GM19463 (cell line): ENCODE data around the gene NCOA7.
"Not testable (repeated sequence)": the region's sequence is repeated elsewhere in the genome, so short reads cannot be mapped to it uniquely, and the experiment has no call there.

Experiments used
- ATAC-seq: cut with Tn5 transposase; IDR thresholded peaks from one replicate; pipeline ENCODE4 v1.9.1; 2021; ENCODE audit warnings: mild to moderate bottlenecking, moderate library complexity; ENCODE audit not compliant: unreplicated experiment

The NCOA7 gene

DNA sequence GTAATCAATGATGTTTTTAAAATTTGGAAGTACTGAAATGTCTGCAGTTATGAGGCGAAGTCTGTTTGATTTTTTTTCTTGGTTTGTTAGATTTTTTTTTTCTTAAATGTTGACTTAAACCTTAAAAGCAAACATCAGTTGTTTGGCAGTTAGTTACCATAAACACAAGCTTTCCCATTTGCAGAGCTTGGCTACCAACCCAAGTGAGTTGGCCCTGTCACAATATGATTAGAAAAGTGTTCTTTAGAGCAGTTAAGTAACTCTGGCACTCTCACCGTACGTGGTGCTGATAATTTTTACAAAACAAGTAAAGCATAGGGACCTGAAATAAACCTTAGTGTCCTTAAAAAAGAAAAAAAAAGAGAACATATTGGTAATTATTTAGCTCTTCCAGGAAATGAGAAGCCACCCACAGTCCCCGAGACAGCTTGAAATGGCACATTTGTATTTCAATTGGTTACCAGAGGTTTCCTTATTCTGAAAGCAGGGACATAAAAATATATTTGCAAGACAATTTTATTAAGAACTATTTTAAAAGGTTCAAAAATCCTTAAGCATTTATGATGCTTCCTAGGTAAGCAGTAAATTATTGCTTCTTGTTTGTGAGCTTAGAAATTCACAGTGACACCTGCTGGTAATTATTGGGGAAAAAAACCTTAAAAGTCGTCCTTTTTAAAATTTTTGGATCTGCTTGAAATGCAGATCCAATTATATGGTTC, 37.4 kb upstream of the NCOA7 start:
- ATAC-seq: no peak

DNA sequence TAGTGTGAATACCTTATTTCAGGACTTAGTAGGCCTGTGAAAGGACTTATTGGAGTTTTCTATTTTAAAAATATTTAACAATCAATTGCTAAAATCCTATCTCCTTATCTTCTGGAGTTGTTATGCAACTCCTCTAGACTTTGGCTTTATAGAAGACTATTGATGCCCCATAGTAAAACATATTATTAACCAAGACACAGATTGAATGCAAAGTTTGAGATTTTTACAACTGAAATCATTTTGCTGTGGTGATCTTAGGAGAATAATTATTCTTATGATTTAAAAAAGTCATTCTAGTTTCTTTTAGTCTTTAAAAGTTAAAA, 36.9 kb upstream of the NCOA7 start:
- no peak for ATAC-seq

DNA sequence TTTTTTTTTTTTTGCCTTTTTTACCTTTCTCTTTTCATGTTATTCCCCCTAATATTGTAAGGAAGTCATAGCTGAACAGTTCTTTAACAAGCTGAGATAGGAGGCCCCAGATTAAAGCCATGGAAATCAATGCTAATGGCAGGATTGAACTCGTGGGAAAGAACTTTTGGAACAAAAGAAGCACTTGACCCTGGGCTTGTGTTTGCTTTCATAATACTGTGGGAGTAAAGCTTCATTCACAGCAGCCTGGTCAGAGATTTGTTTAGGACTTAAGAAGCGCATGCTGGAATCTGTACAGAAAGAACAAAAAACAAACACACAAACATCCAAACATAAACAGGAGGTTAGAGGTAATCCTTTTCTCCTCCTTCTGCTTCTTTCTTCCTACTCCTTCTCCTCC, 36.2 kb upstream of the NCOA7 start:
- no peak for ATAC-seq

DNA sequence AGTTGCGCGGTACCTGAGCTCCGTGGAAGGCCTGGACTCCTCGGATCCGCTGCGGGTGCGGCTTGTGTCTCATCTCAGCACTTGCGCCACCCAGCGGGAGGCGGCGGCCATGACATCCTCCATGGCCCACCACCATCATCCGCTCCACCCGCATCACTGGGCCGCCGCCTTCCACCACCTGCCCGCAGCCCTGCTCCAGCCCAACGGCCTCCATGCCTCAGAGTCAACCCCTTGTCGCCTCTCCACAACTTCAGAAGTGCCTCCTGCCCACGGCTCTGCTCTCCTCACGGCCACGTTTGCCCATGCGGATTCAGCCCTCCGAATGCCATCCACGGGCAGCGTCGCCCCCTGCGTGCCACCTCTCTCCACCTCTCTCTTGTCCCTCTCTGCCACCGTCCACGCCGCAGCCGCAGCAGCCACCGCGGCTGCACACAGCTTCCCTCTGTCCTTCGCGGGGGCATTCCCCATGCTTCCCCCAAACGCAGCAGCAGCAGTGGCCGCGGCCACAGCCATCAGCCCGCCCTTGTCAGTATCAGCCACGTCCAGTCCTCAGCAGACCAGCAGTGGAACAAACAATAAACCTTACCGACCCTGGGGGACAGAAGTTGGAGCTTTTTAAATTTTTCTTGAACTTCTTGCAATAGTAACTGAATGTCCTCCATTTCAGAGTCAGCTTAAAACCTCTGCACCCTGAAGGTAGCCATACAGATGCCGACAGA, 31.4 kb upstream of the NCOA7 start:
- peak; percentile 79 for ATAC-seq

DNA sequence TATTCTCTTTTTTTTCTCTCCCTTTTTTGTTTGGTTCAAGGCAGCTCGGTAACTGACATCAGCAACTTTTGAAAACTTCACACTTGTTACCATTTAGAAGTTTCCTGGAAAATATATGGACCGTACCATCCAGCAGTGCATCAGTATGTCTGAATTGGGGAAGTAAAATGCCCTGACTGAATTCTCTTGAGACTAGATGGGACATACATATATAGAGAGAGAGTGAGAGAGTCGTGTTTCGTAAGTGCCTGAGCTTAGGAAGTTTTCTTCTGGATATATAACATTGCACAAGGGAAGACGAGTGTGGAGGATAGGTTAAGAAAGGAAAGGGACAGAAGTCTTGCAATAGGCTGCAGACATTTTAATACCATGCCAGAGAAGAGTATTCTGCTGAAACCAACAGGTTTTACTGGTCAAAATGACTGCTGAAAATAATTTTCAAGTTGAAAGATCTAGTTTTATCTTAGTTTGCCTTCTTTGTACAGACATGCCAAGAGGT, 30.8 kb upstream of the NCOA7 start:
- no peak for ATAC-seq

DNA sequence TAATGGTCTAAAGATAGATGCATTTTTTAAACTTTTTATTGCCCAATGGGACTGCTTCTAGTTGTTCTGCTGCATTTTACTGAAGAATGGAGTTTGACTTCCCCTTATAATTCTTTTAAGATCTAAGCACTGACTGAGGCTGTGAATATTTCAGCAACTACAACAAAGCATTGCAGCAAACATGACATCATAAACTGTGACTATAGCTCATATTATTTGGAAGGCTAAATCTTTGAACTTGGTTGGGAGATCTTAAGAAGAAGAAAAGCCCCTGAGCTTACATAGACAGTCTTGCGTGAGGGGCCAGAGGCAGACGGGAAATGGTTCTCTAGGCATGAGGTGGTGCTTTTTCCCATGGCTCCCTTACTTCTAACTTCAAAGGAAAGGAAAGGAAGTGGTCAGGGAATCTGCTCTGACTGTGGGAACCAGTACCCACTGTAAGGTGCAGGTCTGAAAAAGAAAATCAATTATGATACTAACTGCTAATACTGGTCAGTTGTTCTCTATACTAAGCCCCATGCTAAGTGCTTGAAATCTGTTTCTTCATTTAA, 26.6 kb upstream of the NCOA7 start:
- ATAC-seq: no peak

DNA sequence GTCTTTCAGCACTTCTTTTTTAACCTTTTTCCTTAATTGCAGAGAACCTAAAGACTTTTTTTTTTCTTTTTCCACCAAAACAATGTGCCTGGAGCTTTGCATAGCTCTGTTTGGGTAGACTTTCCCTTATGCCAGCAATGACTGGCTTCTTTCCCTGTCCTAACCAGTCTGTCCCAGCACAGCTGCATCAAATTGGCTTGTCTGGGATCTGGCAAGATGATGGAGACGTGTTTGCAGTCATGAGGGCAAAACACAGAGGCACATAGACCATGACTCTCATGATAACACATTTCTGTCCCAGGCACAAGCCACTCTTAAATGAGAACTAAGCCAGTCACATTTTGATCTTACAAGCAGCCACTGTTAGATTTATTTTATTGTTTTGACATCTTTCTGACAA, 24.8 kb upstream of the NCOA7 start:
- ATAC-seq: no peak

DNA sequence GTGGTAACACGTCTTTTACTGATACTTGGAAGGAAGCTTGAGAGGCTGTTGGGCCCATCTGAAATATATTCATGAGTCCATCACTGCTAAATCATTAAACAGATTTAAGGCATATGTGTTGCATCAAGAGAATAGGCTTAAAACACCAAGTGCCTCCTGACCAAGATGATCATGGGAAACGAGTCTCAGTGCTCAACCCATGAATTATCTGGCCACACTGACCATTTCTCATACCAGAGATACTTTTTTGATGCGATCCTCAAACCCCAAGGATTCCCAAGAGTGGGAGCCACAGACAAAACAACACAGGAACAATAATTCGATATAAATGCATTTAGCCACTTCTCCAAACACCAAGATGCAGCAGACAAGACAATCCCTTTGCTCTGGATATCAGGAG, 24.1 kb upstream of the NCOA7 start:
- ATAC-seq: no peak

DNA sequence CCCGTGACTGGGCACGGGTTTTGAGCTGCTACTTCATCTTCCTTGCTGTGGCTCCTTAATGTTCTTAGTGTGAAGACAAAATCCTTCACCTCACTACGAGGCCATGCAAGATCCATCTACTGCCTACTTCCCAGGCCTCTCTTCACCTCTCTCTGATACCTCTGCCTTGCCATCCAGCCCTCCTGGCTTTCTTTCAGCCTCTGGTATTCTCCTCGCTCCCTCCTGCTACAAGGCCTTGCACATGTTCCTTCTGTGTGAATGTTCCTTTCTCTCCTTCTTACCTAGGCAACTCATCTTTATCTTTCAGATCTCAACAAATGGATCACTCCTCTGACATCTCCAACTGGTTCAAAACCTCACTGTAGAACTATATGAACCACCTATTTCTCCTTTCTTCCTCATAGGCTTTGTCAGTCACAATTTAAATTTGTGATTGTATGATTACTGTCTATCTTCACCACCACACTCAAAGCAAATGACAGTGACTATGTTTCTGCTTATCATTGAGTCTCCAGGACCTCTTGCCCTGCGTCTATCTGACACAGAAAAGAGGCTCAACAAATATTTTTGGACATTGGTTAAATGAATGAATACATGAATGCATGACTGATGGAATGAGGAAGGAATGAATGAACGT, 21.5 kb upstream of the NCOA7 start:
- no peak for ATAC-seq

DNA sequence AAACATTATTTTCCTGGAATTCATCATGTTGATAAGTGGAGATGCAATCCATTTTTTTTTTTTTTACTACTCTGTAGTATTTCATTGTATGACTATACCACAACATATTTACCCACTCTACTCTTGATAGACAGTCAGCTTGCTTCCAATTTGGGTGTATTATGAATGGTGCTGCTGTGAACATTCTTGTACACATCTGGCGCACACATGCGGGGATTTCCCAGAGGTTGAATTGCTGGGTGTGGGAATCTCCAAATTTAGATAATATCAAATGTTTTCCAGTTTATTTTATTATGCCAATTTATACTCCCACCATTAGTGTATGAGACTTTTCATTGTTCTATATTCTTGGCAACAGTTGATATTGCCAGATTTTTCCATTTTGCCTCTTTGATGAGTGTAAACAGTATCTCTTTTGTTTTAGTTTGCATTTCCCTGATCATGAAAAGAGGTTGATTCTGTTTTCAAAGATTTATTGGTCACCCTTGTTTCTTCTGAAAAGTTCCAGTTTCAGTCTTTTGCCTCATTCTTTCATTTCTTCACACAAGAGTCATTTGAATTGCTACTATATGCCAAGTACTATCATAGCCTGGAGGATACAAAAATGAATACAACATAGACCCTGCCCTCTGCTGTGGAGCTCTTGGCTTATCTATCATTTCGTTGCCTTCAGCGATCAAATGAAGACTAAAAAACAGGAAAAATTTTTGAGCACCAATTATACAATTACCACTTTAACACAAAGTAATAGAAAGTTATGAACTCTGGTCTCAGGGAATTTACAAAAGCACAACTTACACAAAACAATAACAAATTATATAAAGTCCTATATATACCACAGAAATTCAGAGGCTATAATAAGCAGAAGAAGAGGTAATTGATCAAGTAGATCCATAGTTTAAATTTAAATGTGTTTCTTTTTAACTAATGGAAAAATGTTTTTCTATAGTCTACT, 17.1 kb upstream of the NCOA7 start:
- peak; percentile 40 for ATAC-seq

DNA sequence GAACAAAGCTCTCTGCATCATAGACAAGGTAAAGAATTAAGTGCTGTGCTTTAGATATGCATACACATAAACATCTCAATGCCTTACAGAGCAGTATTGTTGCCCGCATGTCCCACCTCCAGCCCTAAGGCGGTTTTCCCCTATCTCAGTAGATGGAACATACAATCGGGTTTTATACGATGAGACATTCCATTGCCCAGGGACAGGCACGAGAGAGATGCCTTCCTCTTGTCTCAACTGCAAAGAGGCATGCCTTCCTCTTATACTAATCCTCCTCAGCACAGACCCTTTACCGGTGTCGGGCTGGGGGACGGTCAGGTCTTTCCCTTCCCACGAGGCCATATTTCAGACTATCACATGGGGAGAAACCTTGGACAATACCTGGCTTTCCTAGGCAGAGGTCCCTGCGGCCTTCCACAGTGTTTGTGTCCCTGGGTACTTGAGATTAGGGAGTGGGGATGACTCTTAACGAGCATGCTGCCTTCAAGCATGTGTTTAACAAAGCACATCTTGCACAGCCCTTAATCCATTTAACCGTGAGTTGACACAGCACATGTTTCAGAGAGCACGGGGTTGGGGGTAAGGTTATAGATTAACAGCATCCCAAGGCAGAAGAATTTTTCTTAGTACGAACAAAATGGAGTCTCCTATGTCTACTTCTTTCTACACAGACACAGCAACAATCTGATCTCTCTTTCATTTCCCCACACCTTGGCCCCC, 14.5 kb upstream of the NCOA7 start:
- not testable (repeated sequence) for ATAC-seq

DNA sequence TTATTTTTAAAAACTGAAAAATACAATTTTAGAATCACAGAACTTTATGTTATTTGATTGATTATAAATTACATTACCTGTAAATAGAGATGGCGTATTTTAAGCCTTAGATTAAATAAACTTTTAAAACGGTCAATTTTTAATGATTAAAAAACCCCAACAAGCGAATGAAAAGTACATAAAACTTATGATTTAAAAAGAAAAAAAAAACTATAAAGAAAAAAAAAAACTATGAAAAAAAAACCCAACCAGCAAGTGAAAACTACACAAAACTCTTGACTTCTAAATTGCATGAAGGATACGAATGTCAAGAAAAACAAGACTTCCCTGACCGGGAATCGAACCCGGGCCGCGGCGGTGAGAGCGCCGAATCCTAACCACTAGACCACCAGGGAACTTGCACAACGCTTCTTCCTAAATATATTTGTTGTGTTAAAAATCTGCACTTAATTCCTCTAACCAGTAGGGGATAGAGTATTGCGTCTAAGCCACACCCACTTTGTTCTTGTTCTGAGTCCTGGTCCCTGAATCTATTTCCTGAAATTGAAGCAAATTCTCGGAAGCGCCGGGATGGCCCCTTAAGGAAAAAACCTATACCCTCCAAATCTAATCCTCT, 10.7 kb upstream of the NCOA7 start:
- peak; percentile 75 for ATAC-seq

DNA sequence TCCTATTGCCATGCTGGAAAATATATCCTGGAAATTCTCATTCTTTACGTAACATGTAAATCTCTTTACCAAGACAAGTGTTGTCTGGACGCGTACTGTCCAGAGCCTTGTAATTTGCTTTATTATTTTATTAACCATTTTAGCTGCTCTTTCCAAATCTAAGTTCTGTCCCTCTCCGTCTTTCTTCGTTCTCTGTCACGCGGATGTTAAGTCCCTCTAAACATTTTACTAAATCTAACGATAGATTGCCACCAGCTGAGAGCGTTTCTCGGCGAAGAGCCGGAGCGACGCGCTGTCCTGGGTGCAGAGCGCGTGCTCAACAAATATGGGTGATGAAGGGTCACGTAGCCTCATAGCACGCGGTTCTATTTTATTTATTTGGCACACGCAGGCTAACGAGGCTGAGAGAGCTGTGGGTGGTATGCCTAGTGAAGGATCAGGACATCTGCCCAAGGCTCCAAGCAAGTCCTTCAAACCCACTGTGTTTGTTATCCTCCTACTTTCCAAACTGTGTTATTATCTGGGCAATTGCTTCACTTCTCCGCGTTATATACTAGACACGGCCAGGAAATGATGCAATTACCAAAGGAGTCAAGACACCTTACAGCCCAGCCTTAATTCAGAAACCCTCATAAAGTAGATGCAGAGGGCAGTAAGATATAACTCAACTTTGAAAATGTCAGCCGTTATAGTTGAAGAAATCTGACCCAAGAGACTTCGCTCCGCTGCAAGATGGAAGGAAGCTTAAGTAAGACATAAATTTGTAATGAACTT, 10.0 kb upstream of the NCOA7 start:
- peak; percentile 70 for ATAC-seq

DNA sequence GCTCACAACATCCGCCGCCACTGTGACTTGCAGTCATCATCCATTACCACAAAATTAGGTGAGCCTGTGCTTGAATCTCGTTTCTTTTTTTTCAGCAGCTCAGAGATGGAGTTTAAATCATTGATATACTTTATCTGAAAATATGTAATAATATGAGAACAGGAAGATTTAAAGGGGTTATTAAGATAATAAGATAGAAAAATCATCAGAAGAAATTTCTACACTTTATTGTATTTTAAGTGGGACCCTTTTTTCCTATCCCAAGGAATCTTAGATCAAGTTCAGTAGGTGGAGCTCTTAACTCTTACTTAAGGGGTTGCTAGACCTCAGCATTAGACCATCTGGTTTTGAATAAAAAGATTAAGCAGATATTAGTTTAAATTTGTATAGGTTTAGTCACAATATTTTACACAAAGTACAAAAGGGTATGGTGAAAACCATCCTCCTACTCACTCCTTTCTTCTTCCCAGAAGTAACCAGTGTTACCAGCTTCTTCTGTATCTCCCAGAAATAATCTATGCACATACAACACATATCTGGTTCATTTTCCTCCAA, 9.4 kb upstream of the NCOA7 start:
- peak; percentile 33 for ATAC-seq

DNA sequence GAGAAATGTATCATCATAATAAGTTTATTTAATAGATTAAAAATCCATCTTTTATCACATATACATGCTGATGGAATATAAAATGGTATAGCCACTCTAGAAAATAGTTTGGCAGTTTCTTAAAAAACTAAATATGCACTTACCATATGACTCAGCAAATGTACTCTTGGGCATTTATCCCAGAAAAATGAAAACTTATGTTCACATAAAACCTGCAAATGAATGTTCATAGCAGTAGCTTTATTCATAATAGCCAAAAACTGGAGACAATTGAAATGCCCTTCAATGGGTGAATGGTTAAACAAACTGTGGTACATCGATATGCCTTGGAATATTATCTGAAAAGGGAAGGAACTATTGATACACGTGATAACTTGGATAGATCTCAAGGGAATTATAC, 6.4 kb upstream of the NCOA7 start:
- ATAC-seq: no peak

DNA sequence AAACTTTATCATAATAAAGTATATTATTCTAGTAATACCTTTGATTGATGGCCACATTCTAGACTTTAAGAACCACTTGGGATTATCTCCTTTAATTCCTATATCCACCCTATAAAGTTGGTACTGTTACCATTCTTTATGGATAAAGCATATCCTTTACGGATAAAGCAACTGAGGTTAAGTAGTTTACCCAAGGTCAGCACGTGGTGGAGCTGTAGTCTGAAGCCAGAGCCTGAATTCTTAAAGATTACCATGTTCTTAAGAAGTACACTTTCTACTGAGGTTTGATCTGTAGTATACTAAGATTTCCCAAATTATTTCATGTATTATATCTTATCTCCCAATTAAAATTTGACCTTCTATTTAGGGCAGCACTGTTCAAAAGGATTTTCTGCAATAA, 3.0 kb upstream of the NCOA7 start:
- ATAC-seq: no peak

DNA sequence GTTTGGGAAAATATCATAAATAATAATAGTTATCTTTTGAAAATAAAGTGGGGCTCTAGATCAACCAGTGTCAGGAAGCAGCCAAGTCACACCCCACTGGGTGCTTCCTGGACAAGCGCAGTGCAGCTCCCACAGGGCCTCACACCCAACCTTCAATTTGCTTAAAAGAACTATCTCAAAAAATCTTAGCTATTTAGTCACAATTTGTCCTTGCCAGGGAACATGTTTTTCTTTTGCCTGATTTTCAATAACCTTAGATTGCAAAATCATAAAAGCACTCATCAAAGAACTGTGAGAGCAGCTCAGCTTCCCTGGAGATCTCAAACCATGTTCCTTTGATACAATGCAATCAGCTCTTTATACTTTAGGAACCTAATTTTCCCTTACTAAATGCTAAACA, 1.6 kb upstream of the NCOA7 start:
- no peak for ATAC-seq

DNA sequence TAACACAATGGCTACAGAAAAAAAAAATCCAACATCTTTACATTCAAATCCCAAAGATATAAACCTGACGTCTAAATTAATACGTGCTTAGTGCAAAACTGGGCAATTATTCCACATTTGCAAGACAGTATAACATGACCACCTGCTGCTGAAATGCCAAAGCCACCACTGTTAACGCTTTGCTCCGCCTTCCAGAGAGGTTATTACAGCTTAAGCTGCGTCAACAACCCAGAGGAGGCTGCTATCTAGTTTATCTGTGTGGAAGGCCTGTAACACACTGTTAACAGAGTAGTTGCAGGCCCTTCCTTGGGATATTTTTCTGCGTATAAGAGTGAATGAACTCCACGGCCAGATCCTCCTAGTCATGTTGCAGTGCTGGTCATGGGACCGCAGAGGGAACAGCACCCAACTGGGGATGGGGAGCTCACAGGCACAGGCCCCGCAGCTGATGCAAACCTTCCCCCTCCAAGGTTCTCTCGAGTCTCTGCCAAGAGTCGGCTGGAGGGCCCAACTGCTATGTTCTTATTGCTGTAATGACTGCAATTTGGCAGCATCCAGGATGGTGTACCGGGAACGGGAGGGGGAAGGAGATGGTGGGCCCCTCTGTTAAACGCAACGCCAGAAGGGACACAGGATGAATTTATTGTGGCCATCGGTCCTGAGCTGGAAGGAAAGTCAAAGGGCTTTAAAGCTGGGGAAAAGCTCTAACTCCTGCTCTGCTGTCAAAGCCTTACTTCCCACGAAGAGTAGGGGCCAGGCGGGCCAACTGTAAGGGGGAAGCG, 993 bp upstream of the NCOA7 start:
- ATAC-seq: no peak
